ENCODE measurements around the gene PAK3. TPM values are rescaled to one million over a fixed set of nuclear protein-coding genes. Genes with fewer than 3 reads are reported as not detected.

Gene PAK3
- total and polyA plus RNA-seq, 2 donors (not counting 3 experiments of a cell fraction or from before 2014, with no cell fraction given) = 0.01 to 0.15 TPM

- H3K9me1 ChIP-seq (replicated peaks; ENCODE audit: control insufficient read depth, extremely low read depth, insufficient read depth, low read length) = no peaks in the 10 kb centered on the region
- FAIRE-seq (no peak), DNase-seq (ENCODE audit: low read depth, low spot score) (no peak)
- no peaks in the 10 kb centered on the region for H3K4me1 ChIP-seq (ENCODE audit: control insufficient read depth, extremely low read depth, insufficient read depth, low read length)
- BruUV-seq (replicated peaks) = no TSS peak
- no peak overlapping the region for H3K4me2 ChIP-seq (ENCODE audit: insufficient read depth, low read length)
- no peak for TF ChIP-seq FOS (IDR thresholded peaks at IDR 0.05; ENCODE audit: borderline replicate concordance, insufficient read depth, low read length)
- no peak for TF ChIP-seq POLR2AphosphoS5 (IDR thresholded peaks at IDR 0.05; ENCODE audit: insufficient read depth, low read depth, low read length)
- H2AFZ ChIP-seq (ENCODE audit: low read depth, low read length) = no peak overlapping the region
- dilution Hi-C loops (cut with MboI; ENCODE audit: extremely low pct_ligation_motif_present, low sequenced_read_pairs) = no loop called here
- no peak overlapping the region for H3K4me3 ChIP-seq (replicated peaks in 1 of 3; ENCODE audit: insufficient read depth in 1 of 3, low read depth in 1 of 3, low read length in 3 of 3)
- no peaks in the 10 kb centered on the region for H3K79me2 ChIP-seq (ENCODE audit: control insufficient read depth, insufficient read depth, low read length)
- H3K9ac ChIP-seq (replicated peaks; ENCODE audit: extremely low read depth, insufficient read depth, low read length) = no peak overlapping the region
- intact Hi-C loops (cut with micrococcal nuclease) = no loop called here
- no peaks in the 10 kb centered on the region for H3K9me3 ChIP-seq (replicated peaks; ENCODE audit: control insufficient read depth, insufficient read depth, low read length)
- no peaks in the 10 kb centered on the region for H3K36me3 ChIP-seq (ENCODE audit: control insufficient read depth in 2 of 2, extremely low read depth in 1 of 2, insufficient read depth in 2 of 2, low read length in 2 of 2)
- ChIA-PET CTCF (no interaction called here), POLR2A (no interaction called here)
- no peaks in the 10 kb centered on the region for H3K27me3 ChIP-seq (ENCODE audit: control insufficient read depth in 2 of 2, insufficient read depth in 2 of 2, low read length in 2 of 2)
- no peak overlapping the region for H3K27ac ChIP-seq (ENCODE audit: insufficient read depth, low read depth, low read length)
- no peaks in the 10 kb centered on the region for H4K20me1 ChIP-seq (replicated peaks; ENCODE audit: control insufficient read depth, extremely low read depth, insufficient read depth, low read length)
These were observed 33.9 kb downstream of the PAK3 start for GRCh38 chrX:111129921-111130320.

GRCh38 chrX:111131572-111131971, 35.6 kb downstream of the PAK3 start:
- no peak for DNase-seq (ENCODE audit: low read depth, low spot score)
- H3K36me3 ChIP-seq (ENCODE audit: control insufficient read depth in 2 of 2, extremely low read depth in 1 of 2, insufficient read depth in 2 of 2, low read length in 2 of 2) = no peaks in the 10 kb centered on the region
- TF ChIP-seq POLR2A (IDR thresholded peaks at IDR 0.05; ENCODE audit: low read depth, low read length) (no peak), GATA2 (IDR thresholded peaks at IDR 0.05; ENCODE audit: insufficient read depth, insufficient read length, low read depth, low read length) (no peak), CTCF (IDR thresholded peaks at IDR 0.05; ENCODE audit: extremely low read depth in 1 of 2, insufficient read depth in 1 of 2, low read depth in 1 of 2, low read length in 2 of 2) (no peak), MYC (IDR thresholded peaks at IDR 0.05; ENCODE audit: low read depth, low read length) (no peak), POLR2AphosphoS5 (IDR thresholded peaks at IDR 0.05; ENCODE audit: insufficient read depth, low read depth, low read length) (no peak), MAX (IDR thresholded peaks at IDR 0.05; ENCODE audit: insufficient read depth, insufficient read length) (no peak), JUN (IDR thresholded peaks at IDR 0.05; ENCODE audit: borderline replicate concordance, insufficient read depth, insufficient read length, low read depth) (no peak), FOS (IDR thresholded peaks at IDR 0.05; ENCODE audit: borderline replicate concordance, insufficient read depth, low read length) (no peak), EZH2 (IDR thresholded peaks at IDR 0.05; ENCODE audit: borderline replicate concordance, low read depth, low read length, severe bottlenecking) (no peak)
- H3K4me1 ChIP-seq (ENCODE audit: control insufficient read depth, extremely low read depth, insufficient read depth, low read length) = no peaks in the 10 kb centered on the region
- BruUV-seq (replicated peaks) = no TSS peak
- H3K9me1 ChIP-seq (replicated peaks; ENCODE audit: control insufficient read depth, extremely low read depth, insufficient read depth, low read length) = no peaks in the 10 kb centered on the region
- dilution Hi-C loops (cut with MboI; ENCODE audit: extremely low pct_ligation_motif_present, low sequenced_read_pairs) (no loop called here), intact Hi-C loops (cut with micrococcal nuclease) (no loop called here)
- H3K9me3 ChIP-seq (replicated peaks; ENCODE audit: control insufficient read depth, insufficient read depth, low read length) = no peaks in the 10 kb centered on the region
- no peak overlapping the region for H2AFZ ChIP-seq (ENCODE audit: low read depth, low read length)
- H3K27me3 ChIP-seq (ENCODE audit: control insufficient read depth in 2 of 2, insufficient read depth in 2 of 2, low read length in 2 of 2) = no peaks in the 10 kb centered on the region
- CTCF ChIA-PET = no interaction called here
- H3K27ac ChIP-seq (ENCODE audit: insufficient read depth, low read depth, low read length) = no peak overlapping the region
- H4K20me1 ChIP-seq (replicated peaks; ENCODE audit: control insufficient read depth, extremely low read depth, insufficient read depth, low read length) = no peaks in the 10 kb centered on the region
- no peak overlapping the region for H3K4me2 ChIP-seq (ENCODE audit: insufficient read depth, low read length)
- H3K9ac ChIP-seq (replicated peaks; ENCODE audit: extremely low read depth, insufficient read depth, low read length) = no peak overlapping the region
- FAIRE-seq = no peak
- H3K79me2 ChIP-seq (ENCODE audit: control insufficient read depth, insufficient read depth, low read length) = no peaks in the 10 kb centered on the region
- no peak overlapping the region for H3K4me3 ChIP-seq (replicated peaks in 1 of 3; ENCODE audit: insufficient read depth in 1 of 3, low read depth in 1 of 3, low read length in 3 of 3)
- POLR2A ChIA-PET = no interaction called here
